Ovary (tissue), 9 donors: Measurements from ENCODE around the gene SCYGR3. TPM values are rescaled to one million over a fixed set of nuclear protein-coding genes. Genes with fewer than 3 reads are reported as not detected.

Experiments used
- DNase-seq, 5 donors: peaks; one replicate each; pipeline ENCODE4 v3.0.0-alpha.2; 2019 to 2020
- H3K27ac ChIP-seq, 2 donors: fragments of 200-600 bp; one replicate each; pipeline versions ENCODE4 v1.5.1 to v1.8.0; 2019 to 2022
- H3K27me3 ChIP-seq: fragments of 200-600 bp; one replicate; pipeline ENCODE4 v1.8.0; 2022
- H3K36me3 ChIP-seq: fragments of 200-600 bp; sonication (generic); one replicate; pipeline ENCODE4 v1.5.1; 2019
- H3K4me1 ChIP-seq: one replicate; pipeline ENCODE4 v1.8.1; 2013; ENCODE audit warnings: mild to moderate bottlenecking, moderate library complexity; ENCODE audit not compliant: insufficient read depth
- H3K4me3 ChIP-seq: fragments of 200-600 bp; sonication (generic); one replicate; pipeline ENCODE4 v1.5.1; 2017
- H3K9me3 ChIP-seq, 2 donors: fragments of 200-600 bp in 1 of 2; sonication (generic) in 1 of 2; one replicate each; pipeline versions ENCODE4 v1.5.1 to v1.8.1; 2013 to 2019; ENCODE audit warnings: mild to moderate bottlenecking in 1 of 2, moderate library complexity in 1 of 2
- EP300 ChIP-seq: sonication (generic); formaldehyde crosslinking; IDR thresholded peaks from one replicate; pipeline ENCODE4 v1.6.1; 2017; ENCODE audit warnings: antibody characterized with exemption
- POLR2A ChIP-seq: fragments of 450-650 bp; IDR thresholded peaks from one replicate; pipeline ENCODE4 v1.6.1; 2017; ENCODE audit warnings: antibody characterized with exemption, mild to moderate bottlenecking, moderate library complexity
- WGBS, 3 donors: extraction: QIAGEN DNeasy Blood & Tissue Kit in 1 of 3; methylation state at CpG; one replicate each; pipeline versions ENCODE4 v1.1.5 to v1.1.7; 2013 to 2017; 5-methylcytosine and 5-hydroxymethylcytosine counted together
- intact Hi-C, 4 donors: fragments of 100-400 bp; cut with DNase I; formaldehyde crosslinking; loops; one replicate each; pipeline versions ENCODE4 v1.11.0 to v1.15.1; 2022 to 2023
- polyA plus RNA-seq, 2 donors: library from polyadenylated mRNA; stranded (reverse); fragments of 200-250 nt in 1 of 2; fragments of 350-450 nt in 1 of 2; fragmentation: Illumina TruSeq in 1 of 2; extraction: RNeasy Lipid Tissue Mini Kit (QIAGEN cat#74804) in 1 of 2; gene quantifications; one replicate each; pipeline ENCODE4 v1.2.3, GENCODE V29; 2013 to 2014
- total RNA-seq, 7 donors: library from RNA; depleted of rRNA in 2 of 7; stranded (reverse); fragments of >200 nt in 2 of 7; fragmentation: NEBNext Ultra II Directional in 3 of 7; extraction: Animal tissue kit (Norgen Biotek cat#: 25700) in 3 of 7; gene quantifications; one replicate each; pipeline versions ENCODE4 v1.1.0 to v1.2.4, GENCODE V29; 2016 to 2023
- TF ChIP-seq, protein P1 (sequence below), 3 donors: fragments of 450-650 bp in 2 of 3; fragments of 200-600 bp in 1 of 3; IDR thresholded peaks; one replicate each; pipeline versions ENCODE4 v1.5.1 to v1.8.0; 2016 to 2022; ENCODE audit warnings: antibody characterized with exemption in 3 of 3, mild to moderate bottlenecking in 1 of 3
- donor health status: DM: no; HTN: no; CAD: no; lungs with moderate emphysema.
- donor health status: DM: no; HTN: no; CAD: no.
- donor health status: Bipolar disorder and iron deficiency.
- donor health status: DM: yes; HTN: yes; CAD: no.
- donor health status: DM: no; HTN: no; CAD: no.
- donor health status: DM: yes; HTN: yes; CAD: no.

SCYGR3 gene
- total and polyA plus RNA-seq, 9 donors: not detected

DNA sequence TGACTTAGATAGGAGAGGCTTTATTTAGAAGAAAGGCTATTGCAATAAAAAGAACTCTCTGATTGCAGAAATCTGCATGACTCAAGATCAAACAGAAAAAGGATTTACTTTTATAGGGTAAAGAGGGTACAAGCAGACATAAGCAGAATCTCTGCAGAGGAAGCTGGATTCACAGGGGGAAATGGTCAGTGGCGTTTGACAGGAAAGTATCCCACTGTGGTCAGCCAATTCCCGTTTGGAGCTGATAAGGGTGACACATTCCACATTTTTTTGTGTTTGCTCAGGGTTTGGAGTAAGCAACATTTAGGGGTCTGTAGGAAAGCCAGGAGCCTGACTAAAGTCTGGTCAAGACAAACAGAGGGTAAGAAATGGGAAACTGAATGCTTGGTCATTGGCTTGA lies 28.0 kb upstream of the SCYGR3 start:
- Histone ChIP-seq H3K4me1 (no peaks in the 10 kb centered on the region), H3K4me3 (no peak overlapping the region), H3K36me3 (no peaks in the 10 kb centered on the region), H3K27me3 (no peaks in the 10 kb centered on the region), H3K27ac (no peak overlapping the region), H3K9me3 (no peaks in the 10 kb centered on the region)
- TF ChIP-seq EP300: no peak
- no peak for TF ChIP-seq POLR2A
- TF ChIP-seq, protein P1, sequence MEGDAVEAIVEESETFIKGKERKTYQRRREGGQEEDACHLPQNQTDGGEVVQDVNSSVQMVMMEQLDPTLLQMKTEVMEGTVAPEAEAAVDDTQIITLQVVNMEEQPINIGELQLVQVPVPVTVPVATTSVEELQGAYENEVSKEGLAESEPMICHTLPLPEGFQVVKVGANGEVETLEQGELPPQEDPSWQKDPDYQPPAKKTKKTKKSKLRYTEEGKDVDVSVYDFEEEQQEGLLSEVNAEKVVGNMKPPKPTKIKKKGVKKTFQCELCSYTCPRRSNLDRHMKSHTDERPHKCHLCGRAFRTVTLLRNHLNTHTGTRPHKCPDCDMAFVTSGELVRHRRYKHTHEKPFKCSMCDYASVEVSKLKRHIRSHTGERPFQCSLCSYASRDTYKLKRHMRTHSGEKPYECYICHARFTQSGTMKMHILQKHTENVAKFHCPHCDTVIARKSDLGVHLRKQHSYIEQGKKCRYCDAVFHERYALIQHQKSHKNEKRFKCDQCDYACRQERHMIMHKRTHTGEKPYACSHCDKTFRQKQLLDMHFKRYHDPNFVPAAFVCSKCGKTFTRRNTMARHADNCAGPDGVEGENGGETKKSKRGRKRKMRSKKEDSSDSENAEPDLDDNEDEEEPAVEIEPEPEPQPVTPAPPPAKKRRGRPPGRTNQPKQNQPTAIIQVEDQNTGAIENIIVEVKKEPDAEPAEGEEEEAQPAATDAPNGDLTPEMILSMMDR (IDR thresholded peaks at IDR 0.05): no peak
- no peak for DNase-seq
- WGBS, 3 donors: 1 to 6% (median 3%) methylated on average over 2 of the region's 2 CpGs
- intact Hi-C loops: no loop called here

DNA sequence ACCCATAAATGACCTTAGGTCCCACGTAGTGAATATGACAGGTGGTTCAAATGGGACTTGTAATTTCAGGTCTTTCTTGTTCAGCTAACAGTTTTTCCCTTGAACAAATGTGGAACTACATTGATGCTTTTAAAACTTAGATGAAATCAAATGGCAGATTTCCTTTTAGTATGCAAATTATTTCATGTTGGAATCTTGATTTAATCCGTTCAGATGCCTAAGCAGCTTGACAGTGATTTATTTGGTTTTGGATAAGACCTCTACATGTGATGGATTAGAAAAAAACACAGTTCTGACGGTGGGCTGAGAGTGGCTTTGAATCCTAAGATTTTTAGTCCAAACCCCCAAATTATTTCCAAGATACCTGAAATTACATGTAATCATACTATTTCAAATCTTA lies 19.6 kb upstream of the SCYGR3 start:
- DNase-seq: no peak
- Histone ChIP-seq H3K36me3 (no peaks in the 10 kb centered on the region), H3K27me3 (no peaks in the 10 kb centered on the region), H3K4me3 (no peak overlapping the region), H3K27ac (no peak overlapping the region), H3K4me1 (no peaks in the 10 kb centered on the region), H3K9me3 (no peaks in the 10 kb centered on the region)
- intact Hi-C loops: no loop called here
- WGBS, 3 donors: 37 to 65% (median 41%) methylated on average over 3 of the region's 3 CpGs
- no peak for TF ChIP-seq EP300
- TF ChIP-seq POLR2A: no peak

DNA sequence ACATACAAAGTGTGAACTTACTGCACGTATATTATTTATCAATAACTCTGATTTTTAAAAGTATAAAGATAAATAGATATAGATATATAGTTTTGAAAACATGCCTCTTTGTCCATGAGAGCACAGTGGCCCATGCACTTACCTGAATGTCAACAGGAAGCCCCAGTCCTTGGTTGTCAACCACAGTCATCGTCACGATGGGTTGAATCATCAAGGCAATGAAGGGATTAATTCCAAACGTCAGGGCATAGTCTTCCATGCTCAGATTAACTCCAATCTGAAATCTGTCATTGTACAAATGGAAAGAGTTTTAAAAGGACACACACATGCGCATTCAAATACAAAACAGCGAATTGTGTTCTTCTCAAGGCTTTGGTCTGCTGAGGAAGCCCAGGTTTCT lies 18.2 kb upstream of the SCYGR3 start:
- H3K4me1 ChIP-seq: no peaks in the 10 kb centered on the region
- no peaks in the 10 kb centered on the region for H3K27me3 ChIP-seq
- no peak overlapping the region for H3K27ac ChIP-seq
- WGBS, 3 donors: 70 to 83% (median 76%) methylated on average over 6 of the region's 6 CpGs
- no peaks in the 10 kb centered on the region for H3K36me3 ChIP-seq
- TF ChIP-seq, protein P1 (IDR thresholded peaks at IDR 0.05): no peak
- no peak for TF ChIP-seq EP300
- no peak for TF ChIP-seq POLR2A
- DNase-seq: no peak
- intact Hi-C loops: no loop called here
- no peaks in the 10 kb centered on the region for H3K9me3 ChIP-seq
- no peak overlapping the region for H3K4me3 ChIP-seq

DNA sequence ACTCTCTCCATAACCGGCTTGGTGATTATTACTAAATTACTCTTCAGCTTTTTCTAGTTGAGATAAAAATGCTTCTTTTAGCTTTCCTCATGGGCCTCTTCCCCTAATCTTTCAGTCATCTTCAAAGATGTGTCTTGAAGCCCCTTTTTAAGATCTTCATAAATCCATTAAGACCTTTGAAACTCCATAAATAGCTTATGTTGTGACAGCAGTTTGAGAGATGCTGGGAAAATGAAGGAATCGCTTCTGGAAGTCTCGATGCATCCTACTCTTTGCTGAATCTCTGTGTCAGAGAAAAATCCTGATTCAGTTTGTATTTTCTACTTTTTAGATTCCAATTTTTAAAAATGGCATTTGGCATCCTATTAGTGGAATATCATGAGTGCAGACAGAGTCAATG lies 15.7 kb upstream of the SCYGR3 start:
- WGBS, 3 donors: 78 to 82% (median 80%) methylated on average over 3 of the region's 3 CpGs
- Histone ChIP-seq H3K27ac (no peak overlapping the region), H3K4me3 (no peak overlapping the region), H3K27me3 (no peaks in the 10 kb centered on the region), H3K36me3 (no peaks in the 10 kb centered on the region), H3K4me1 (no peaks in the 10 kb centered on the region), H3K9me3 (no peaks in the 10 kb centered on the region)
- intact Hi-C loops: no loop called here
- DNase-seq: no peak
- no peak for TF ChIP-seq EP300

DNA sequence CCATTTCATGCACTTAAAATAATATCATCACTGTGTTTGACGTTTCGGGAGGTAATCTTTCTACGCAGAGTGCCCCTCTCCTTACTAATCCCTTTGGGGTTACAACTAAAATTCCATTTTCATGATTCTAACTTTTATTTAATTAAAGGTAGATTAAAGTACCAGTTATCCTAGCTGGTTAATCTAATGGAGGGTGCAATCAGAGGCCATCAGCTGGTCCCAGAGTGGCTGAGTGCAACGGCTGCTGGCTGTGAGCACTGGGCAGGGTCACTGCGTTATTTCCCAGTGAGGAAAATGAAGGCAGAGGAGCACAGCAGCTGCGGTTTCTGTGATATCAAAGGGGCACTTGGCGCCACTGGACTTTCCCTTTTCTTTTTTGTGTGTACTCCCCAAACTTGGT lies 14.8 kb upstream of the SCYGR3 start:
- H3K4me3 ChIP-seq: no peak overlapping the region
- 45 to 65% (median 56%) methylated on average over 7 of the region's 7 CpGs for WGBS, 3 donors
- no peaks in the 10 kb centered on the region for H3K4me1 ChIP-seq
- no peaks in the 10 kb centered on the region for H3K27me3 ChIP-seq
- H3K36me3 ChIP-seq: no peaks in the 10 kb centered on the region
- intact Hi-C loops: no loop called here
- TF ChIP-seq, protein P1 (IDR thresholded peaks at IDR 0.05): no peak
- no peak for TF ChIP-seq EP300
- no peak for TF ChIP-seq POLR2A
- H3K9me3 ChIP-seq: no peaks in the 10 kb centered on the region
- no peak for DNase-seq
- H3K27ac ChIP-seq: no peak overlapping the region

DNA sequence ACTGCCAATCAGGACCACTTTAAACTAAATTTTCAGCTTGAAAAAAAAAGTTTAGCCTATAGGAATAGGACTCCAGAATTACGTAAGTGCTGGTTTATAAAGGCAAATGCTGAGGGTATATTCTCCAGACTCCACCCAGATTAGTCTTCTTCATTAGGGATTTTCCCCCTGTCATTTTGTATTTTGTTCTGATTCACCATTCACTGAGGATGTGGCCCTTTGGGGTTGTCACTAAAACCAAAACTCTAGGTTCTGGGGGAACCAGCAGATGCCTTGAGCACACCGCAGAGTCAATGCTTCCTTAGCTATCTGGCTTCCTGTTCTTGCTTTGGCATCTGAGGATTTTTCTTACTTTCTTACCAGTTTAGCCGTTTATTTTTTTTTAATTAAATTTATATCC lies 13.1 kb upstream of the SCYGR3 start:
- Histone ChIP-seq H3K4me3 (no peak overlapping the region), H3K27ac (no peak overlapping the region), H3K27me3 (no peaks in the 10 kb centered on the region), H3K4me1 (no peaks in the 10 kb centered on the region), H3K36me3 (no peaks in the 10 kb centered on the region), H3K9me3 (no peaks in the 10 kb centered on the region)
- 78 to 93% (median 92%) methylated on average over 3 of the region's 3 CpGs for WGBS, 3 donors
- intact Hi-C loops: no loop called here
- TF ChIP-seq POLR2A (no peak), EP300 (no peak)
- TF ChIP-seq, protein P1 (IDR thresholded peaks at IDR 0.05): no peak
- DNase-seq: no peak
